ENCODE measurements around the gene DDX51.

GRCh38 chr12:132182711-132183365, 38.7 kb upstream of the DDX51 start:
- TF ChIP-seq CTCF (IDR thresholded peaks at IDR 0.05), result no peak
- no peak for TF ChIP-seq POLR2A (IDR thresholded peaks at IDR 0.05)
